Fibroblast of lung (primary cell): ENCODE data around the gene TP53I11. TPM values are rescaled to one million over a fixed set of nuclear protein-coding genes. Genes with fewer than 3 reads are reported as not detected.

Experiments
- DNase-seq, 2 donors: peaks; one replicate each; pipeline versions ENCODE4 v3.0.0 to v3.0.0-alpha.2; 2010; ENCODE audit warnings: low read depth in 2 of 2
- H2AFZ ChIP-seq: 2 replicates; pipeline ENCODE4 v1.5.1; 2012; ENCODE audit warnings: low read length, control low read depth, inconsistent platforms
- H3K27ac ChIP-seq: 2 replicates; pipeline ENCODE4 v1.5.1; 2011; ENCODE audit warnings: low read length, control low read depth; ENCODE audit not compliant: insufficient read depth
- H3K27me3 ChIP-seq: 2 replicates; pipeline ENCODE4 v1.5.1; 2011; ENCODE audit warnings: mild to moderate bottlenecking, low read length; ENCODE audit not compliant: control insufficient read depth, insufficient read depth
- H3K36me3 ChIP-seq: 2 replicates; pipeline ENCODE4 v1.5.1; 2011; ENCODE audit warnings: low read length; ENCODE audit not compliant: control insufficient read depth, insufficient read depth
- H3K4me1 ChIP-seq: 2 replicates; pipeline ENCODE4 v1.5.1; 2011; ENCODE audit warnings: low read length; ENCODE audit not compliant: control insufficient read depth, insufficient read depth; ENCODE audit errors: extremely low read depth
- H3K4me2 ChIP-seq: 2 replicates; pipeline ENCODE4 v1.5.1; 2011; ENCODE audit warnings: low read length, control low read depth; ENCODE audit not compliant: insufficient read depth; ENCODE audit errors: extremely low read depth
- H3K4me3 ChIP-seq, 4 experiments: fragments of 200-600 bp in 1 of 4; sonication (generic) in 1 of 4; replicated peaks in 1 of 4; 2 replicates each; pipeline ENCODE4 v1.5.1; 2011 to 2016; ENCODE audit warnings: low read length in 4 of 4, low read depth in 3 of 4, mild to moderate bottlenecking in 3 of 4, control low read depth in 2 of 4, inconsistent platforms in 1 of 4, mixed read lengths in 1 of 4; ENCODE audit not compliant: insufficient read depth in 1 of 4; ENCODE audit errors: control extremely low read depth in 1 of 4
- H3K79me2 ChIP-seq: 2 replicates; pipeline ENCODE4 v1.5.1; 2012; ENCODE audit warnings: mild to moderate bottlenecking, low read length, inconsistent platforms; ENCODE audit not compliant: control insufficient read depth, insufficient read depth
- H3K9ac ChIP-seq: 2 replicates; pipeline ENCODE4 v1.5.1; 2011; ENCODE audit warnings: mild to moderate bottlenecking, low read length, control low read depth; ENCODE audit not compliant: insufficient read depth
- H3K9me3 ChIP-seq: 2 replicates; pipeline ENCODE4 v1.5.1; 2012; ENCODE audit warnings: low read depth, low read length; ENCODE audit not compliant: control insufficient read depth, insufficient read depth
- H4K20me1 ChIP-seq: 2 replicates; pipeline ENCODE4 v1.5.1; 2011; ENCODE audit warnings: low read length; ENCODE audit not compliant: control insufficient read depth, insufficient read depth; ENCODE audit errors: extremely low read depth
- CTCF ChIP-seq, 2 donors: IDR thresholded peaks in 1 of 2; conservative IDR thresholded peaks in 1 of 2; 1 replicate in 1 of 2; 2 replicates in 1 of 2; pipeline ENCODE4 v1.5.1; 2011 to 2012; ENCODE audit warnings: low read length in 2 of 2, control low read depth in 1 of 2, inconsistent platforms in 1 of 2, low read depth in 1 of 2, mild to moderate bottlenecking in 1 of 2
- EZH2 ChIP-seq: IDR thresholded peaks from 2 replicates; pipeline ENCODE4 v1.5.1; 2012; ENCODE audit warnings: low read length, control low read depth, mild to moderate bottlenecking; ENCODE audit errors: missing control alignments
- polyA plus RNA-seq, 2 donors: library from polyadenylated mRNA; depleted of rRNA in 1 of 2; stranded (reverse) in 1 of 2; unstranded in 1 of 2; fragments of >200 nt; gene quantifications; 2 replicates each; pipeline ENCODE4 v1.2.1, GENCODE V29; 2011 to 2012; ENCODE audit warnings: missing spikeins in 1 of 2
- total RNA-seq: library from RNA; depleted of rRNA; stranded (reverse); fragments of >200 nt; gene quantifications from 2 replicates; pipeline ENCODE4 v1.2.1, GENCODE V29; 2014

The TP53I11 gene
- total and polyA plus RNA-seq, 2 donors (not counting 1 experiment from before 2014, with no cell fraction given): 53.2 to 54.0 TPM

GRCh38 chr11:44987506-44987905 lies 36.8 kb upstream of the TP53I11 start:
- H3K4me2 ChIP-seq: no peak overlapping the region
- H3K4me3 ChIP-seq: no peak overlapping the region
- H2AFZ ChIP-seq: no peak overlapping the region
- H4K20me1 ChIP-seq: no peaks in the 10 kb centered on the region
- DNase-seq: no peak
- TF ChIP-seq CTCF (conservative IDR thresholded peaks at IDR 0.05 in 1 of 2, IDR thresholded peaks at IDR 0.05 in 1 of 2; ENCODE audit: low read depth in 1 of 2, low read length in 2 of 2): no peak
- TF ChIP-seq EZH2: no peak
- no peak overlapping the region for H3K9ac ChIP-seq
- no peaks in the 10 kb centered on the region for H3K36me3 ChIP-seq
- no peaks in the 10 kb centered on the region for H3K79me2 ChIP-seq
- no peaks in the 10 kb centered on the region for H3K4me1 ChIP-seq
- peaks cover 18% of the 10 kb centered on the region for H3K27me3 ChIP-seq
- H3K9me3 ChIP-seq: no peaks in the 10 kb centered on the region
- no peak overlapping the region for H3K27ac ChIP-seq

DNA sequence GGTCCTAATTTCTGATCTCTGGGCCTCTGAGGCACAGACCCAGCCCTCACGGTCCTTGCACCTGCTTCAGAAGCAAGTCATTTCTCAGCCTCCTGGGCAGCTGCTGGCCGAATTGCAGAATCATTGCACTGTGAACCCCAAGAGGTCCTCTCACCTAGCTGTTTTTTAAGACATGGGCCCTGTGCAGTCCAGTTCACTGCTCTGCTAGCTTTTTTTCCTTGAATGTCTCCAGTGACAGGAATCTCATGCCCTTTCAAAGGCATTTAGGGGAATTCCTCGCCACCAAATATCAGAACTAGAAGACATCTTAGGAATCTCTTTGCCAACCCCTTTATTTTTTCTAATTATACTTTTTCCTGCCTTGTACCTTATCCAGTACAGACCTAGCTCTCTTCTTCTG lies 35.6 kb upstream of the TP53I11 start:
- Histone ChIP-seq H3K4me1 (no peaks in the 10 kb centered on the region), H3K36me3 (no peaks in the 10 kb centered on the region), H4K20me1 (no peaks in the 10 kb centered on the region), H3K4me3 (no peak overlapping the region), H2AFZ (no peak overlapping the region), H3K79me2 (no peaks in the 10 kb centered on the region), H3K27ac (no peak overlapping the region), H3K4me2 (no peak overlapping the region), H3K9ac (no peak overlapping the region), H3K9me3 (no peaks in the 10 kb centered on the region), H3K27me3 (peaks cover 15% of the 10 kb centered on the region)
- DNase-seq: no peak
- no peak for TF ChIP-seq EZH2
- TF ChIP-seq CTCF (conservative IDR thresholded peaks at IDR 0.05 in 1 of 2, IDR thresholded peaks at IDR 0.05 in 1 of 2; ENCODE audit: low read depth in 1 of 2, low read length in 2 of 2): no peak

DNA sequence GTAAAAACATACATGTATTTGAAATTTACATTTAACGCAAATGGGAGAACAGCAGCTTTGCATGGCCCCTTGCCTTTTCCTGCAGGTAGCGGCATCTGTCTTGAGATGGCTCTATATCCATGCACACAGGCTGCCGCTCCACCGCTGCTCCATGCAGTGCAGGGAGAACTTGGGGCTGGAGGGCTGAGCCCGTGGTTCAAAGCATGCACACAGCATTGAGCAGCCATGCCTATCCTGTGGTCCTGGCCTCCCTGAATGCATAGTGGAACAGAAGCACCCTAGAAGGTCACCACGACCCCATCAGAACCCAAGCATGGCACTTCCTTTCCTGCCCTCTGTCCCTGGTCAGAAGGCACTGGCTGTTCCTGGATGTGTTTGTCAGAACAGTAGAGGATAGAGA lies 35.0 kb upstream of the TP53I11 start:
- no peak overlapping the region for H3K4me2 ChIP-seq
- no peak for DNase-seq

More for the DNA sequence above, 35.0 kb upstream of the TP53I11 start:
- Histone ChIP-seq H3K36me3 (no peaks in the 10 kb centered on the region), H4K20me1 (no peaks in the 10 kb centered on the region), H3K27ac (no peak overlapping the region), H3K79me2 (no peaks in the 10 kb centered on the region), H3K4me3 (no peak overlapping the region), H3K9me3 (no peaks in the 10 kb centered on the region), H3K27me3 (peaks cover 15% of the 10 kb centered on the region), H2AFZ (no peak overlapping the region), H3K4me1 (no peaks in the 10 kb centered on the region), H3K9ac (no peak overlapping the region)
- TF ChIP-seq EZH2: no peak
- TF ChIP-seq CTCF (conservative IDR thresholded peaks at IDR 0.05 in 1 of 2, IDR thresholded peaks at IDR 0.05 in 1 of 2; ENCODE audit: low read depth in 1 of 2, low read length in 2 of 2): no peak
